HFF-Myc (cell line): ENCODE measurements around the gene ST6GALNAC3.

Source experiments
- DNase-seq: peaks from one replicate; pipeline ENCODE4 v3.0.0-alpha.2; 2011; ENCODE audit warnings: low read depth; ENCODE audit errors: extremely low read depth
- H3K4me3 ChIP-seq: replicated peaks from 2 replicates; pipeline ENCODE4 v1.5.1; 2011; ENCODE audit warnings: low read depth, mild to moderate bottlenecking, control low read depth, low read length
- CTCF ChIP-seq: IDR thresholded peaks from 2 replicates; pipeline ENCODE4 v1.5.1; 2012; ENCODE audit warnings: mild to moderate bottlenecking, low read depth, low read length, control low read depth; ENCODE audit errors: missing control alignments

Gene ST6GALNAC3

GRCh38 chr1:76530953-76531352 is 456.4 kb downstream of the ST6GALNAC3 start:
- H3K4me3 ChIP-seq = no peak overlapping the region
- DNase-seq = no peak
- TF ChIP-seq CTCF = no peak

GRCh38 chr1:76541618-76542017 is 467.1 kb downstream of the ST6GALNAC3 start:
- no peak overlapping the region for H3K4me3 ChIP-seq
- no peak for TF ChIP-seq CTCF

GRCh38 chr1:76542359-76542758 is 467.8 kb downstream of the ST6GALNAC3 start:
- no peak for DNase-seq
- no peak overlapping the region for H3K4me3 ChIP-seq
- TF ChIP-seq CTCF = no peak

More at GRCh38 chr1:76541618-76542017, 467.1 kb downstream of the ST6GALNAC3 start:
- DNase-seq = no peak

- H3K4me3 ChIP-seq = no peak overlapping the region
- no peak for DNase-seq
- no peak for TF ChIP-seq CTCF
Observed at GRCh38 chr1:76543495-76543894, 468.9 kb downstream of the ST6GALNAC3 start.

GRCh38 chr1:76546354-76546933 is 471.9 kb downstream of the ST6GALNAC3 start:
- TF ChIP-seq CTCF = no peak
- H3K4me3 ChIP-seq = no peak overlapping the region
- DNase-seq = no peak

- DNase-seq = no peak
- no peak overlapping the region for H3K4me3 ChIP-seq
- TF ChIP-seq CTCF = no peak
Observed at GRCh38 chr1:76547916-76548315, 473.4 kb downstream of the ST6GALNAC3 start.

GRCh38 chr1:76548513-76549100 is 474.1 kb downstream of the ST6GALNAC3 start:
- no peak overlapping the region for H3K4me3 ChIP-seq
- no peak for TF ChIP-seq CTCF
- DNase-seq = no peak
